Kidney epithelial cell (primary cell): ENCODE data around the gene CHDH. TPM values are rescaled to one million over a fixed set of nuclear protein-coding genes. Genes with fewer than 3 reads are reported as not detected.

Experiments
- DNase-seq: peaks from one replicate; pipeline ENCODE4 v3.0.0-alpha.2; 2010; ENCODE audit warnings: low read depth
- H3K27me3 ChIP-seq: 2 replicates; pipeline ENCODE4 v1.6.0; 2011; ENCODE audit warnings: low read length; ENCODE audit not compliant: control insufficient read depth, insufficient read depth
- H3K36me3 ChIP-seq: 2 replicates; pipeline ENCODE4 v1.5.1; 2011; ENCODE audit warnings: low read length; ENCODE audit not compliant: control insufficient read depth, insufficient read depth
- H3K4me3 ChIP-seq: 2 replicates; pipeline ENCODE4 v1.5.1; 2011; ENCODE audit warnings: low read depth, mild to moderate bottlenecking, control low read depth, low read length
- total RNA-seq: library from RNA; depleted of rRNA; stranded (reverse); fragments of >200 nt; gene quantifications from 2 replicates; pipeline ENCODE4 v1.2.3, GENCODE V29; 2015
- TF ChIP-seq, protein P1 (sequence below): IDR thresholded peaks from 2 replicates; pipeline ENCODE4 v1.5.1; 2011; ENCODE audit warnings: mild to moderate bottlenecking, moderate library complexity, low read length, control low read depth, inconsistent platforms; ENCODE audit not compliant: insufficient read depth, poor library complexity, severe bottlenecking

CHDH gene
- total RNA-seq, 1 donor from 2014 or later: 3.3 TPM

DNA sequence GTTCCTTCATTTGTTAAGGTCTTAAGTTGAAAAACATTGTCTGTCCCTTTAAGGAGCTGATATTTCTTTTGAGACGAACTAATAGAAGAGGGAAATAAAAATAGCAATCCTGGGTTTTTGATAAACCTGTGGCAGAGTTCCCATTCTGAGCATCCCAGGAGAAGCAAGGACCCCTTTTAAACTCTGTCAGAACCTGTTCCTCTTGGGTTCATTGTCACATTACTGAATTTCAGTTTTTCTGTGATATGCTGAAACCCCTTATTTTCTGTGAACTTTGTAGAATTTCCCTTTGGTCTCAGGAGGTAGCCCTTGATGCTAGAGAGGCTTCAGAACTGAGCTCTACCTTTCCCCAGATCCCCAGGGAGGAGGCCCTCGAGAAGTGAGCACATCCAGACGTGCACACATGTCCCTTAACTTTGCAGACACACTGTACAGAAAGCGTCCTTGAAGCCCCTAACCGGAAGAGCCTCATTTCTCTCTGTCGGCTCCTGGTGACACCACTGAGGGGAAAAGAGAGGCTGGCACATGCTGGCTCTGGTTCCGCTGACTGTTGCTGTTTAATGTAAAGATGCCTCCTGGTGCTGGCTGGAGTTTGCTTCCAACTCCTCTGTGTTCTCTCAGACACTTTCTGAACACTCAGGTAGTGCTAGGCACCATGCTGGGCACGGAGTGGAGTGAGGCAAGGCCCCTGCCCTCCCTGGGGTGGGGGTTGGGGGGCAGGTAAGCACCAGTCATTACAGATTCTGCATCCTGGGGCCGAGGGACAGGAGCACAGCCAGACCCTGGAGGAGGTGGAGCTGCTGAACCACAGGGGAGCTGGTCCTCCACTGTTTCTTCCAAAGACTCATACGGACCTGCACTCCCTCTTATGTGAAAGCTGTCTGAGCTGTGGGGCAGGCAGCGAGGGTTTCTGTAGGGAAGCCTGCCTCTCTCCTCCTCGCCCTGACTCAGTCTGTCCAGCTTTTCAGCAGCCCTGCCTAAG lies 77.5 kb downstream of the CHDH start:
- no peak for DNase-seq
- H3K27me3 ChIP-seq: peaks cover 10% of the 10 kb centered on the region
- H3K4me3 ChIP-seq: no peak overlapping the region
- TF ChIP-seq, protein P1, sequence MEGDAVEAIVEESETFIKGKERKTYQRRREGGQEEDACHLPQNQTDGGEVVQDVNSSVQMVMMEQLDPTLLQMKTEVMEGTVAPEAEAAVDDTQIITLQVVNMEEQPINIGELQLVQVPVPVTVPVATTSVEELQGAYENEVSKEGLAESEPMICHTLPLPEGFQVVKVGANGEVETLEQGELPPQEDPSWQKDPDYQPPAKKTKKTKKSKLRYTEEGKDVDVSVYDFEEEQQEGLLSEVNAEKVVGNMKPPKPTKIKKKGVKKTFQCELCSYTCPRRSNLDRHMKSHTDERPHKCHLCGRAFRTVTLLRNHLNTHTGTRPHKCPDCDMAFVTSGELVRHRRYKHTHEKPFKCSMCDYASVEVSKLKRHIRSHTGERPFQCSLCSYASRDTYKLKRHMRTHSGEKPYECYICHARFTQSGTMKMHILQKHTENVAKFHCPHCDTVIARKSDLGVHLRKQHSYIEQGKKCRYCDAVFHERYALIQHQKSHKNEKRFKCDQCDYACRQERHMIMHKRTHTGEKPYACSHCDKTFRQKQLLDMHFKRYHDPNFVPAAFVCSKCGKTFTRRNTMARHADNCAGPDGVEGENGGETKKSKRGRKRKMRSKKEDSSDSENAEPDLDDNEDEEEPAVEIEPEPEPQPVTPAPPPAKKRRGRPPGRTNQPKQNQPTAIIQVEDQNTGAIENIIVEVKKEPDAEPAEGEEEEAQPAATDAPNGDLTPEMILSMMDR: no peak
- no peaks in the 10 kb centered on the region for H3K36me3 ChIP-seq

DNA sequence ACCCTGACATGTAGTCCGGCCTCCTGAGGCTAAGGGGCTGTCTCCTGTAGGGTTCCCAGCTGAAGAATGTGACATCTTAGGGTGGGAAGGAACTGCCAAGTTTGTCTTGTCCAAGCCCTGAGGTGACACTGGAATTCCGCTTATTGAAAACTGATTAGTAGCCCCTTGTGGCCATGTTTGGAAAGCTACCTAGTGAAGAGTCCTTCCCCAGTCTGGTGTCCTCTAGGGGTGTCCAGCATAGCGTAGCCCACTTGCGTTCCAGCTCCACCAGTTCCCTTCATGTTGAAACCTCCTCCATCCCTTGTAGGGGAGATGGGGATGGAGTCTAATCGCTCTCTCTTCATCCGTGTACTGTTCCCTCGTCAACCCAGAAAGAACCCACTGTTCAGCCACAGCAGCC lies 79.5 kb downstream of the CHDH start:
- no peak for DNase-seq
- Histone ChIP-seq H3K4me3 (no peak overlapping the region), H3K27me3 (peaks cover 10% of the 10 kb centered on the region), H3K36me3 (no peaks in the 10 kb centered on the region)
- TF ChIP-seq, protein P1: no peak

DNA sequence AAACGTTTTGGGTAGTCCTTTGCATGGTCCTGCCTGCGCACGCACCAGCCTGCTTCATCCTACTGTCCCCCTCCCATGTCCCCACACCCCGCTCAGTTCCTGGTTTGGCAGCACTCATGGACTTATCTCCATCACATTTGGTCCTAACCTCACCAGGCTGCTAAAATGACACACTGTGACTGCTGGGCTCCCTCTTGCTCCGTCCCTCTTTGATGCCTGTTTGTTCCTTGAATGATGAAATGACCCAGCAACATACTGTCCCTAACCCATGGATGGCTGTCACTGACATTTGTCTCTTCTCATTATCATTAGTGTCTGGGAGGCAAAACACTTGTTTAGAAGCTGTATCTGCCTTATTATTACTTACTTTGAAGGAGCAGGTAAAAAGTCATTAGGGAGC lies 80.5 kb downstream of the CHDH start:
- Histone ChIP-seq H3K4me3 (no peak overlapping the region), H3K36me3 (no peaks in the 10 kb centered on the region), H3K27me3 (peaks cover 10% of the 10 kb centered on the region)
- TF ChIP-seq, protein P1: no peak
- DNase-seq: no peak

DNA sequence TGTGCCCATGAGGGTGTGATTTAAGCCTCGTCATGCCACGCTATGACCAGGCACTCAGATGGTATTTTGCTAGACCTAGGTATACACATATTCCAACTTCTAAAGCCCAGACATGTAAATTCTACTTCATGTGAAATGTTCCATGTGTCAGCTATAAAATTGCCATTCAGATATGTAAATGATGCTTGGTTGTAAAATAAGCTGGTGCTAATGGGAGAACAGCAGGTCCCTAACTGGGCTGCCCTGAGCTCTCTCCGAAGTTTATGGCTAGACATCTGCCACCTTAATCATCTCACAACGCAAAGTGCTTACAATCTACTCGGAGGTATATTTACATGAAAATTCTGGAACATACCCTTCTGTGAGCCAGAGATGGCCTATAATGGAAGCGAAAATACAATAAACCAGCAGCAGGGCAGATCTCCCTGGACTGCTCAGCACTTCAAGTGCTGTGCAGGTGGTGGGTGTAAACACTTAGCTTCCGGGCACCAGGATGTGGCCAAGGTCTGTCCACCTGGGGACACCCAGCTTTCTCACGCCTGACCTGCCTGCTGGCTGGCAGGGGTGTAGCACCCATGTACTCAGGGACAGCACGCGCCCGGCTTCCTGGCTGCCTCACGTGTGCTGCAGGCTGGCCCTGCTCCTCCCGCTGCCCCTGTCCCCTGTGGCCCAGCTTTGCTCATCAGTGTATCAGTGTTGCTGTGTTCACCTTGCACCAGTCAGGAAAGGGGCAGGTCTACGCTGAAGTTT lies 82.0 kb downstream of the CHDH start:
- TF ChIP-seq, protein P1: no peak
- Histone ChIP-seq H3K36me3 (no peaks in the 10 kb centered on the region), H3K27me3 (peaks cover 11% of the 10 kb centered on the region), H3K4me3 (no peak overlapping the region)
- no peak for DNase-seq

DNA sequence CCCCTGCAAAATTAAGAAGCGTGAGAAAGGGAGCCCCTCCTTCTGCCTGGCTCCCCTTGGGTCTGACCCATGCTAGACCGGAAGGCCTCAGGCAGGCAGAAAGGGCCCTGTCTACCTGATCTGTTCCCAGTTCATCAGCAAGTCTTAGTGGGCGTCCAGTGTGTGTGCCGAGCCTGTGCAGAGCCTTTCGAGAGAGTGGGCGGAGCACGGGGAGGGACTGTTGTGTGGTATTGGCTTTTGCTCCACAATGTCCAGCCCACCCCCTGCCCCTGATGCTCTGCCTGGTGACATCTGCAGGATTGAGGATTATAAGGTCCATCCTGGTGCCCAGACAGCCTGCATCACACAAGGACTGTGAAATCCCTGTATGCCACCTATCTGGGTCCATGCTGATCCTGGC lies 82.9 kb downstream of the CHDH start:
- DNase-seq: no peak
- TF ChIP-seq, protein P1: no peak
- Histone ChIP-seq H3K36me3 (no peaks in the 10 kb centered on the region), H3K4me3 (no peak overlapping the region), H3K27me3 (peaks cover 12% of the 10 kb centered on the region)

Other genes with a start within 250 kb of the CHDH start
- 0.04 and 0.27 TPM in 2 replicates for gene IL17RB, start 149 bp upstream of the CHDH start, total RNA-seq
- gene ACTR8, start 35.7 kb upstream of the CHDH start, total RNA-seq: 31.3 and 39.2 TPM in 2 replicates
- 58.4 and 67.5 TPM in 2 replicates for gene SELENOK, start 45.4 kb upstream of the CHDH start, total RNA-seq